GM21786 (cell line): ENCODE measurements around the gene TMEM121.

ENCODE experiments used
- ATAC-seq: cut with Tn5 transposase; IDR thresholded peaks from one replicate; pipeline ENCODE4 v1.9.1; 2021; ENCODE audit not compliant: unreplicated experiment

Gene TMEM121

GRCh38 chr14:105497671-105498429 is 28.5 kb upstream of the TMEM121 start:
- ATAC-seq: no peak

GRCh38 chr14:105498430-105499255 is 27.7 kb upstream of the TMEM121 start:
- no peak for ATAC-seq

GRCh38 chr14:105499256-105500035 is 26.9 kb upstream of the TMEM121 start:
- no peak for ATAC-seq

DNA sequence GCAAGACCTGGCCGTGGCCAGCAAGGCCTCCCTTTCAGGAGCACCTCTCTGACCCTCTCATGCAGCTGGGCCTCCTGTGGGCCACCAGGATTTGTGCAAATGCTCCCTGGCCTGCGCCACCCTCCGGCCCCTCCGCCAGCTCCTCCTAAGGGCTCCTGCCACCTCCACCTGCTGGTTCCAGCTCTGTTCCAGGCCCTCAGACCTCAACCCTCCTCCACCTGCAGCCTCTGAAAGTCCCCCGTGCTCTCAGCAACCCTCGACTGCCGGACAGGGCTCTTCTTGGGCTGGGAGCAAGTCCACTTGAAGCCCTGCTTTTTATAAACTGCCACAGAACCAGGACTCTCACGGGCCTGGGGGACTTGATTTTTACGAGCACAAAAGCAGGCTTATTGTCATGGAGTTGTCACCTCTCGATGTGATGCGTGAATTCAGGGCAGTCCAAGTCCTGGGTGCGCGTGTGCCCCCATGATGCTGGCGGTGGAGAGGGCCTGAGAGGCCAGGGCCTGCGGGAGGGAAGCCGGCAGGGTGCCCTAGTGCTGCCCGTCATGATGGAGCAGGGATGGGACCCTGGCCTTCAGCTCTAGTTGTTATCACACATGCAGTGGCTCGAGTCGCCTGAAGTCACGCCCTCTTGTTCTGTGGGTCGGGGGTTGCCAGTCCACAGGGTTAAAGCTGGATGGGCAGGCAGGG is 26.2 kb upstream of the TMEM121 start:
- no peak for ATAC-seq

- ATAC-seq: no peak
These were observed 25.7 kb upstream of the TMEM121 start for GRCh38 chr14:105500726-105501101.

- ATAC-seq: no peak
These were observed 24.7 kb upstream of the TMEM121 start for GRCh38 chr14:105501504-105502291.

GRCh38 chr14:105502446-105503295 is 23.7 kb upstream of the TMEM121 start:
- ATAC-seq: no peak

DNA sequence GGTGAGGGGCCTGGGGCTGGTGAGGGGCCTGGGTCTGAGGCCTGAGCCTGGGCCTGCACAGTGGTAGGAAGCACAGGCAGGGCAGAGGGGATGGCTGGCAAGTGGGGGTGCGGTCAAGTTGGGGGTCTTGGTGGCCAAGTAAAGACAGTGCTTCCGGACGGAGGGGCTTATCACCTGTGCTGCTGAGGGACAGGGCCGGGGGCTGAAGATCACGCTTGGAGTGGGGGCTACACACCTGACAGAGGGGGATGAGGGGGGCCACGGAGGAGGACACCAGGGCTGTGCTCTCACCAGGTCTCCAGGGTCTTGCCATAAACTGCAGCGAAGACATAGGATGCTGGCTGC is 23.1 kb upstream of the TMEM121 start:
- ATAC-seq: no peak

DNA sequence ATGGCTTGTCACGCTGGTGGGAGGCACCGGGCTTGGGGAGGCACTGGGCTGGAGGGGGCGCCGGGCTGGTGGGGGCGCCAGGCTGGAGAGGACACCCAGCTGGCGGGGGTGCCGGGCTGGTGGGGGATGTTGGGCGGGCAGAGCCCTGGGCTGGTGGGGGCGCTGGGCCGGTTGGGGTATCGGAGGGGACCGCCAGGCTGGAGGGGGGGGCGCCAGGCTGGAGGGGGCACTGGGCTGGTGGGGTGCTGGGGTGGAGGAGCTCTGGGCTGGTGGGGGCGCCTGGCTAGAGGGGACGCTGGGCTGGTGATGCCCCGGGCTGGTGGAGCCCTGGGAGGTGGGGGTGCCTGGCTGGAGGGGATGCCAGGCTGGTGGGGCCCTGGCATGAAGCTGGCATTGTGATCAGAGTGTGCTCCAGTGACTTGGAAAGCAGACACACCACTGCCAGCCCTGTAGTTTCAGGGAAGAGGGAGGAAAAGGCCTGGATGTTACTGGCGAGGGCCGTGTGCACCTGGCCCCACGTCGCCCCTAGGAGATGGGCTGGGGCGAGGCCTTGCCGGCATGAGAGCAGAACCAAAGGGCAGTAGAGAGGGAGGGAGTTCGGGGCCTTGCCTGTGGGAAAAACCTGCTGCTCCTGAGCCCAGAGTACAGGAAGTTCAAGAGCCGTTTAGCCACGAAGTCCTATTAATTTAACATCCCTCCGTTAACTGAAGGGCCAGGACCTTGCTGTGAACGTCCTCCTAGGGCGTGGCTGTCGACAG is 22.3 kb upstream of the TMEM121 start:
- ATAC-seq: no peak

GRCh38 chr14:105505101-105505500 is 21.3 kb upstream of the TMEM121 start:
- no peak for ATAC-seq

GRCh38 chr14:105507247-105507646 is 19.1 kb upstream of the TMEM121 start:
- no peak for ATAC-seq

DNA sequence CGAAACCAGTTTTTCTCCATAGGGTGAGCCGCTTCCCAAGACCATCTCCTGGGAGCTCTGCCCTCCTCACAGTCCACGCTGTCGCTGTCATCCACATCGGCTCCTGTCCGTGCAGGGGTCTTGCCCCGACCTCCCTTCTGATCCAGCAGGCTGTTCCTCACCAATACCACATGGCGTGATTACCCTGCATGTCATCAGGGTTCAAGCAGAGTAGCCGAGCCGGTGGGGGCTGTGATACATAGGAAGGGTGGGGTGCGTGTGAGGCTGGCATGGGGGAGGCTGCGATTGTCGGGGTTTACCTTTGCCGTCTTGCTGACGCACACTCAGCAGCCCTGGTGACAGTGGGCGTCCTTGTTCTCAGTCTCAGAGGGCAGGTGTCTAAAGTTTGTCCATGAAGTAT is 18.3 kb upstream of the TMEM121 start:
- no peak for ATAC-seq

GRCh38 chr14:105508601-105509000 is 17.8 kb upstream of the TMEM121 start:
- ATAC-seq: no peak

GRCh38 chr14:105517096-105517495 is 9.3 kb upstream of the TMEM121 start:
- no peak for ATAC-seq

GRCh38 chr14:105519946-105520698 is 6.3 kb upstream of the TMEM121 start:
- ATAC-seq: no peak

DNA sequence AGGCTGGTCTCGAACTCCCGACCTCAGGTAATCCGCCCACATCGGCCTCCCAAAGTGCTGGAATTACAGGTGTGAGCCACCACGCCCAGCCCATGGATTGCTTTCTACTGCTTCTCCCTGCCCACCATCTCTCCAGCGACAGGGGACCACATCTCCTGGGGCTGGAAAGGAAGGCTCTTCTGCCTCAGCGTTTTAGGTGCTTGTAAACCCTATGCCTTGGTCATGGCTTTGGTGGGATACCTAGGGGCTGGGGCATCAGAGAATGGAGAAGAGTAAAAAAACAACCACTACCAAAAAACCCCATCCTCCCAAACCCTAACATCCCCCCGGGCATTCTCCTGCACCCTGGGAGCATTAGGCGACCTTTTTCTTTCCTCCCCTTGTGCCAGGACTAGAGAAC is 1.1 kb upstream of the TMEM121 start:
- ATAC-seq: no peak

DNA sequence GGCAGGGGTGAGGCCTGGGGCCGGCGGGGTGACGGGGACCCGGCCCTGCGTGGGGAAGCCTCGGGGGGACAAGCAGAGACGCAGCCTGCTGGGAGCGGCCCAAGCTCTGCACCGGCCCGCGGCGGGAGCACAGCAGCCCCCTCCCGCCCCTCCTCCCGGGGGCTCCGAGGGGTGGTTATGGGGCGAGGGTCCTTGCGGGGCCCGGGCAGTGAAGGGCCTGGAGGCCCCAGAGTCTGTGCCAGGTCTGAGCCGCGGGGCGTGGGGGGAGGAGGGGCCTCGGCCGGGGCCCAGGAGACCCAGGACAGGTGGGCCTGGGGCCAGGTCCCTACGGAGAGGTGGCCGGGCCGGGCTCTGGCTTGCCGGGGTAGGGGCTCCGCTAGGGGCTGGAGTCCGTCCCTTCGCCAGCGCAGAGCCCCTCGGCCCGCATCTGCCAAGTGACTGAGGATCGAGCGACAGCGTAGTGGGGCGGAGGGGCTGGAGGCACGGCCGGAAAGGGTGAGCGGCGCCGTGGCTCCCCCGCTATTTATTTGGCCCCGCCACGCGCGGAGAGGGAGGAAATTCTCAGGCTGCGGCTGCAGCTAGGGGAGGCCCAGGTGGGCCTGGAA is 495 bp downstream of the TMEM121 start:
- ATAC-seq: no peak
